NCI-H146 treated with DMSO at 0.1 percent for 48 hours (cell line): ENCODE measurements around the gene SYK.

Experiments used
- DNase-seq: peaks from one replicate; lab custom pipeline; 2025; ENCODE audit not compliant: unreplicated experiment; lab: John Stamatoyannopoulos, UW

SYK gene

GRCh38 chr9:90933468-90933867, 131.8 kb downstream of the SYK start:
- DNase-seq = no peak

- no peak for DNase-seq
Measured at GRCh38 chr9:90939351-90939750, 137.7 kb downstream of the SYK start.

- DNase-seq = no peak
Measured at GRCh38 chr9:90940280-90940679, 138.7 kb downstream of the SYK start.

GRCh38 chr9:90941661-90942060, 140.0 kb downstream of the SYK start:
- no peak for DNase-seq

- DNase-seq = no peak
Measured at GRCh38 chr9:90942555-90942954, 140.9 kb downstream of the SYK start.

- DNase-seq = no peak
Measured at GRCh38 chr9:90943341-90943740, 141.7 kb downstream of the SYK start.

- no peak for DNase-seq
Measured at GRCh38 chr9:90945336-90945735, 143.7 kb downstream of the SYK start.

GRCh38 chr9:90946982-90947381, 145.4 kb downstream of the SYK start:
- no peak for DNase-seq
